ENCODE data around the gene SDK2. TPM values are rescaled to one million over a fixed set of nuclear protein-coding genes. Genes with fewer than 3 reads are reported as not detected.

The SDK2 gene
- total RNA-seq, 2 donors from 2014 or later: 0.26 to 0.33 TPM

GRCh38 chr17:73604476-73604875, 39.8 kb downstream of the SDK2 start:
- Histone ChIP-seq H3K27ac (no peak overlapping the region), H3K4me3 (no peak overlapping the region), H3K4me1 (no peaks in the 10 kb centered on the region), H3K36me3 (replicated peaks in 1 of 2; ENCODE audit: insufficient read depth in 1 of 2, low read depth in 2 of 2) (no peaks in the 10 kb centered on the region), H3K27me3 (no peaks in the 10 kb centered on the region), H3K9me3 (no peaks in the 10 kb centered on the region)
- no peak for TF ChIP-seq POLR2A (IDR thresholded peaks at IDR 0.05)
- TF ChIP-seq CTCF (IDR thresholded peaks at IDR 0.05): no peak
- intact Hi-C loops (cut with DNase I): no loop called here
- WGBS, 2 donors: 68 to 71% methylated on average over 7 of the region's 7 CpGs
- ATAC-seq (no peak), DNase-seq (no peak)

GRCh38 chr17:73603971-73604370, 40.3 kb downstream of the SDK2 start:
- intact Hi-C loops (cut with DNase I): no loop called here
- TF ChIP-seq CTCF (IDR thresholded peaks at IDR 0.05): no peak
- no peak for TF ChIP-seq POLR2A (IDR thresholded peaks at IDR 0.05)
- ATAC-seq (no peak), DNase-seq (no peak)
- 76 to 84% methylated on average over 19 to 20 of the region's 20 CpGs for WGBS, 2 donors
- H3K36me3 ChIP-seq (replicated peaks in 1 of 2; ENCODE audit: insufficient read depth in 1 of 2, low read depth in 2 of 2): no peaks in the 10 kb centered on the region
- H3K9me3 ChIP-seq: no peaks in the 10 kb centered on the region
- H3K4me3 ChIP-seq: no peak overlapping the region
- no peak overlapping the region for H3K27ac ChIP-seq
- no peaks in the 10 kb centered on the region for H3K4me1 ChIP-seq
- H3K27me3 ChIP-seq: no peaks in the 10 kb centered on the region

GRCh38 chr17:73600103-73600871, 44.0 kb downstream of the SDK2 start:
- no peaks in the 10 kb centered on the region for H3K4me1 ChIP-seq
- TF ChIP-seq CTCF (IDR thresholded peaks at IDR 0.05): no peak
- no peak for TF ChIP-seq POLR2A (IDR thresholded peaks at IDR 0.05)
- no peaks in the 10 kb centered on the region for H3K27me3 ChIP-seq
- no peaks in the 10 kb centered on the region for H3K9me3 ChIP-seq
- intact Hi-C loops (cut with DNase I): no loop called here
- H3K36me3 ChIP-seq (replicated peaks in 1 of 2; ENCODE audit: insufficient read depth in 1 of 2, low read depth in 2 of 2): no peaks in the 10 kb centered on the region
- no peak overlapping the region for H3K27ac ChIP-seq
- 67 to 68% methylated on average over 6 to 16 of the region's 16 CpGs for WGBS, 2 donors
- no peak overlapping the region for H3K4me3 ChIP-seq
- DNase-seq: no peak
- no peak for ATAC-seq

GRCh38 chr17:73599599-73599998, 44.6 kb downstream of the SDK2 start:
- Histone ChIP-seq H3K4me3 (no peak overlapping the region), H3K9me3 (no peaks in the 10 kb centered on the region), H3K36me3 (replicated peaks in 1 of 2; ENCODE audit: insufficient read depth in 1 of 2, low read depth in 2 of 2) (no peaks in the 10 kb centered on the region), H3K4me1 (no peaks in the 10 kb centered on the region), H3K27me3 (no peaks in the 10 kb centered on the region), H3K27ac (no peak overlapping the region)
- WGBS, 2 donors: 53 to 54% methylated on average over 3 of the region's 3 CpGs
- intact Hi-C loops (cut with DNase I): no loop called here
- no peak for ATAC-seq
- TF ChIP-seq POLR2A (IDR thresholded peaks at IDR 0.05) (no peak), CTCF (IDR thresholded peaks at IDR 0.05) (no peak)
- DNase-seq: no peak

- H3K4me3 ChIP-seq: no peak overlapping the region
- WGBS, 2 donors: 73% methylated on average over 8 to 13 of the region's 13 CpGs
- TF ChIP-seq CTCF (IDR thresholded peaks at IDR 0.05) (no peak), POLR2A (IDR thresholded peaks at IDR 0.05) (no peak)
- H3K36me3 ChIP-seq (replicated peaks in 1 of 2; ENCODE audit: insufficient read depth in 1 of 2, low read depth in 2 of 2): no peaks in the 10 kb centered on the region
- H3K9me3 ChIP-seq: no peaks in the 10 kb centered on the region
- no peaks in the 10 kb centered on the region for H3K4me1 ChIP-seq
- no peak overlapping the region for H3K27ac ChIP-seq
- no peaks in the 10 kb centered on the region for H3K27me3 ChIP-seq
- ATAC-seq (no peak), DNase-seq (no peak)
- intact Hi-C loops (cut with DNase I): no loop called here
Measured at GRCh38 chr17:73598212-73598611, 46.0 kb downstream of the SDK2 start.
